ENCODE results near the gene ALG8. TPM values are rescaled to one million over a fixed set of nuclear protein-coding genes. Genes with fewer than 3 reads are reported as not detected.
A peak's percentile ranks its signal among the peaks of the same experiment; 100 is the strongest.
"Not testable (repeated sequence)": the region's sequence is repeated elsewhere in the genome, so short reads cannot be mapped to it uniquely, and the experiment has no call there.

Gene ALG8
- total and polyA plus RNA-seq, 12 donors: 28.9 to 129 (median 53.3) TPM

DNA sequence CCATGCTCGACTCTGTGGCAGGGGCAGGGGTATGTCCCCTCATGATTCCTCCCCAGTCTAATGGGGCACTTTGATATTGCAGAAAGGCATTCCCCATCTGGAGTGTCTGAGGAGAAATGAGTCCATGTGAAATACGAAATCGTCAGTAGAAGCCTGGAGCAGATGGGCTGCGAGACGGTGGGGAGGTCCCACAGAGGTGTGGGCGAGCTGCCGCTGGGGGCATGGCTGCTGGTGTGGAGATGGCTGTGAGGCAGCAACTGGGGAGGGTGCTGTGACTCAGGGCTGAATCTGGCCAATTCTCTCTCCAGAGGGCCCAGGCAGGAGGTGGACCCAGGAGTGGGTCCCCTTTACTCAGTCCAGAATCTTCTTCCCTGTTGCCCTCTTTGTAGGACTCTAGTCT lies 37.8 kb upstream of the ALG8 start:
- Histone ChIP-seq H3K27me3 (no peaks in the 10 kb centered on the region), H3K36me3 (replicated peaks in 1 of 2) (peaks cover 0 to 15% of the 10 kb centered on the region in 2 donors), H3K27ac (peak overlapping the region in 3 of 5 donors; percentile 5 to 20 (median 9)), H3K9me3 (replicated peaks in 1 of 3) (no peaks in the 10 kb centered on the region), H3K4me1 (replicated peaks in 1 of 2) (peaks cover 0 to 20% of the 10 kb centered on the region in 2 donors), H3K4me3 (no peak overlapping the region)
- intact Hi-C loops (cut with DNase I): no loop called here
- WGBS, 4 donors: 92 to 95% (median 94%) methylated on average over 7 of the region's 7 CpGs
- DNase-seq: no peak
- no peak for TF ChIP-seq CTCF (IDR thresholded peaks at IDR 0.05)
- no peak for TF ChIP-seq POLR2A (IDR thresholded peaks at IDR 0.05)

- no peak overlapping the region for H3K4me3 ChIP-seq
- DNase-seq: no peak
- H3K27me3 ChIP-seq: no peaks in the 10 kb centered on the region
- H3K9me3 ChIP-seq (replicated peaks in 1 of 3): no peaks in the 10 kb centered on the region
- 85 to 87% (median 85%) methylated on average over 10 of the region's 10 CpGs for WGBS, 4 donors
- peaks cover 0 to 25% of the 10 kb centered on the region in 2 donors for H3K4me1 ChIP-seq (replicated peaks in 1 of 2)
- TF ChIP-seq POLR2A (IDR thresholded peaks at IDR 0.05) (no peak), CTCF (IDR thresholded peaks at IDR 0.05) (no peak)
- intact Hi-C loops (cut with DNase I): no loop called here
- peaks cover 0 to 15% of the 10 kb centered on the region in 2 donors for H3K36me3 ChIP-seq (replicated peaks in 1 of 2)
- H3K27ac ChIP-seq: peak overlapping the region in 1 of 5 donors; percentile 20
These were observed 37.2 kb upstream of the ALG8 start for GRCh38 chr11:78176605-78177141.

DNA sequence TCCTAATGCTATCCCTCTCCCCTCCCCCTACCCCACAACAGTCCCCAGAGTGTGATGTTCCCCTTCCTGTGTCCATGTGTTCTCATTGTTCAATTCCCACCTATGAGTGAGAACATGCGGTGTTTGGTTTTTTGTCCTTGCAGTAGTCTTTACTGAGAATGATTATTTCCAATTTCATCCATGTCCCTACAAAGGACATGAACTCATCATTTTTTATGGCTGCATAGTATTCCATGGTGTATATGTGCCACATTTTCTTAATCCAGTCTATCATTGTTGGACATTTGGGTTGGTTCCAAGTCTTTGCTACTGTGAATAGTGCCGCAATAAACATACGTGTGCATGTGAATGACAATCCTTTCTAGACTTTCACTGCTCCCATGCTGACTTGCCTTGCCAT lies 36.4 kb upstream of the ALG8 start:
- DNase-seq; H3K27ac ChIP-seq; H3K27me3 ChIP-seq; H3K9me3 ChIP-seq (replicated peaks in 1 of 3); H3K4me3 ChIP-seq; intact Hi-C loops (cut with DNase I): not testable (repeated sequence)
- Histone ChIP-seq H3K4me1 (replicated peaks in 1 of 2) (peaks cover 0 to 33% of the 10 kb centered on the region in 2 donors), H3K36me3 (replicated peaks in 1 of 2) (peaks cover 0 to 15% of the 10 kb centered on the region in 2 donors)
- 94 to 100% (median 97%) methylated on average over 3 of the region's 3 CpGs for WGBS, 4 donors

GRCh38 chr11:78171951-78172350 lies 32.5 kb upstream of the ALG8 start:
- TF ChIP-seq CTCF (IDR thresholded peaks at IDR 0.05): no peak
- no peak for TF ChIP-seq POLR2A (IDR thresholded peaks at IDR 0.05)
- intact Hi-C loops (cut with DNase I): no loop called here
- H3K4me3 ChIP-seq: no peak overlapping the region
- H3K9me3 ChIP-seq (replicated peaks in 1 of 3): no peaks in the 10 kb centered on the region
- H3K27me3 ChIP-seq: no peaks in the 10 kb centered on the region
- peaks cover 0 to 15% of the 10 kb centered on the region in 2 donors for H3K36me3 ChIP-seq (replicated peaks in 1 of 2)
- peak overlapping the region in 4 of 5 donors; percentile 1 to 99 (median 74) for H3K27ac ChIP-seq
- DNase-seq: peak in 1 of 7 donors; percentile 36
- peaks cover 15 to 46% of the 10 kb centered on the region in 2 donors for H3K4me1 ChIP-seq (replicated peaks in 1 of 2)
- 72 to 93% (median 78%) methylated on average over 2 to 6 of the region's 6 CpGs for WGBS, 4 donors

Measured in adrenal gland (tissue), 12 donors.